SH-SY5Y (cell line): ENCODE measurements around the gene HCFC1.

Source experiments
- GATA2 ChIP-seq: IDR thresholded peaks from 2 replicates; pipeline ENCODE4 v1.6.1; 2011; ENCODE audit warnings: mild to moderate bottlenecking, low read depth, low read length
- GATA3 ChIP-seq: IDR thresholded peaks from 2 replicates; pipeline ENCODE4 v1.6.1; 2011; ENCODE audit warnings: low read depth, mild to moderate bottlenecking, low read length, moderate library complexity

DNA sequence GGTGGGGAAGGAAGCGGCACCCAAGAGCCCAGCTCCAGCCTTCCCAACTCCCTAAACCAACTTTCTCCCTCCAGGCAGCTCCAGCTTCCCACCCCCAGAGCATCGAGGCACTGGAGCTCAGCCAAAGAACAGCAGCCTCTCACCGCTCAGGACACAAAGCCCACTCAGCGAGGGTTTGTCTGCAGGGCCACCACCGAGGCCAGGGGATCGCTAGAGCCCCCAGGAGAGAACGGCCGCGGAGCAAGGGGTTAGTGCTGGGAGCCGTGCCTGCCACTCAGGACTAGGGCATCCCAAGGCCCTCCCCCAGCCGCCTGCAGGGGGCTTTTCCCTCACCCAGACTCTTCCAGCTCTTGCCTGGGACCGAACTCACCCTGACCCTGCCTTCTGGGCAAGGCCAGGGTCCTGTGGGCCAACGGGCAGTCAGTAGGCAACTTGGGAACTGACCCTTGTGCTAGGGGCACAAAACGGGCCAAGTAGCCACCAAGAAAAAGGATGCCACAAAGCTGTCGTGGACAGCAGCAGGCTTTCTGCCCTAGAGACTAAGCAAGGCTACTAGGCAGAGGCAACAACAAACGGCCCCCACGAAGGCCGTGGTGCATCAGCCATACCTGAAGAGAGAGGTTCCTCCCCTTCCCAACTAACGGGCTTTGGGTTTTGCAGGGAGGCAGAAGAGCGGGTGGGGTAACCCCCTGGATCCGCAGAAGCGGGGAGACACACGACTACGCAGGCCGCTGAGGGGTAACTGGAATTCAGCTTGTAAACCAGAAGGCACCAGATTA, 2.3 kb downstream of the HCFC1 start:
- TF ChIP-seq GATA2 (no peak), GATA3 (no peak)
